Renal cortical epithelial cell (primary cell): Measurements from ENCODE around the gene SLC25A27. TPM values are rescaled to one million over a fixed set of nuclear protein-coding genes. Genes with fewer than 3 reads are reported as not detected.

Experiments used
- DNase-seq: peaks from one replicate; pipeline ENCODE4 v3.0.0-alpha.2; 2011; ENCODE audit warnings: low read depth
- total RNA-seq: library from RNA; depleted of rRNA; stranded (reverse); fragments of >200 nt; gene quantifications from 2 replicates; pipeline ENCODE4 v1.2.3, GENCODE V29; 2014

SLC25A27 gene
- total RNA-seq, 1 donor from 2014 or later: 15.3 TPM

DNA sequence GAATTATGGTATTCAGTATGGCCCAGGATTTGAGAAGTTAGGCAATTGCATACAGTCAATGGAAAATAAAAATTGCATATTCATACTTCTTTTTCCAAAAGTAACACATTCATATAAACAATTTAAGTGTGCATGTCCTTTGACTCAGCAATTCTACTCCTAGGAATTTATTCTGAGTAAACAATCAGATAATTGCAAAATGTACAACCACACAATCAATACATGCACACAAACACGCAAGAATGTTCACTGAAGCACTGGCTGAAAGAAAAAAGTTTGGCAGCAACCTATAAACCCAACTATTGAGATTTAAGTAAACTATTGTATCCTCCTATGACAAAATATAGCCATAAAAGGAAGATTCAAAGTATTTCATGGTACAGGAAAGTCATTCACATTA is 1.8 kb upstream of the SLC25A27 start:
- DNase-seq: peak; percentile 23

DNA sequence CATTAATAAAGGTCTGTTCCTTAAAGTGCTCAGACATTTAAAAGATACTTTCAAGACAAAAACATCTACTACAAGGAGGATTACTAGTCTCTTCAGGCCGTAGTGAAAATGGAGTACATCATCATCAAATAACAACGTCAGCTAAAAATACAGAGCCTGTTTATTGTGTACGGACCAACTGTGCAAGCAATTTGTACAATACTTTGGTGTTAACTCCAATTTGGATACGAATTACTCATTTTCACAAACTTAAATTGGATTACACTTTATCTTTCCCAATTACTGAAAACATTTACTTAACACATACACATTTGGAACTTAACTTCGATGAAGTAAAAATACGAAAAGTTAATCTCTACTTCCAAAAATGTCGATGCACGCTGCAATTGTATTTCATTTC is 959 bp upstream of the SLC25A27 start:
- DNase-seq: peak; percentile 8

DNA sequence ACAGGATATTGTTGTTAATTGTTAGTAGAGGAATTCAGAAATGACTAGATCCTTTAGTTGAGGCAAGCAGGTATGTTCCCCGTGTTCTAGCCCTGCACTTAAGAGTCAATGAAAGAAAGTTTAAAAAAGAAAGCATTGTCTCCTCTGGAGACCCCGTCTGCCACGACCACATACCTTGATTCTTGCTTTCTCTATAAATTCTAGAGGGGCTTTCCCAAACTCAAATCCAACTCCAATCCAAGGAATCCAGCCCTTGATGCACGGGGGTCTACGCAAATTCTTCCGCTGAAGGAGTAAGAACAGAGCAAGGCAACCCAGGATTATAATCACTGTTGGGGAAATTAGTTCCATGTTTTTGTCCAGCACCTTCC is 558 bp upstream of the SLC25A27 start:
- DNase-seq: no peak

DNA sequence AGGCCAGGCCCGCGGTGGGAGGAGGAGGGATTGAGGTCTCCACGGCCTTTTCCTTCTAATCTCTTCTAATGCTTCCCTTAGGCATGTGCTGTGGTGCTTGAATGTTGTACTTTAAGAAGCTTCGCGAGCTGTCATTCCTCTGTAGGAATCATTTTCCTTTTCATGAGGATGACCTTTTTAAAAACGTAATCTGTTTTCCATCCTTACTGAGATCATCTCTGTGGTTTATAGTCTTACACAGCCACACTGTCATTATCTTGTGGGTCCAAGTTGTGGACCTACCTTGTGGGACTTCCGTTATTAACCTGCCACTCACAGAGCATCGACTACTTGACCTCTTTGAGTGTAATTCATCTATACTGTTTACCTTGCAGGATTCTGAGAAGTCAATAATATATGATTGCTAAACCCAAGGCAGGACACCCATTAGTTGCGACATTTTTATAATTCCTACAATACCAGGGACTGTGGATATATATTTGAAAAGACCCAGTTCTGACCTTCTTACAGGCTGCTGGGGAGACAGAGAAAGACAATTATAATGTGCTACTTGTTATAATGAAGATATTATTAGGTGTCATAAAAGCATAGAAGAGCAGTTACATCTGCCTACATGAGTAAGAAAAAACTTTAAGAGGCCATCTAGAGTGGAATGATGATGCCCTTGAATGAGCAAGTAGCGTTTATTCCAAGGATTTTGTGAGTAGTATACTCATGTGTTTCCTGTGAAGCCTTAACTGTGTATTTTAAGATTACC is 842 bp downstream of the SLC25A27 start:
- DNase-seq: no peak

DNA sequence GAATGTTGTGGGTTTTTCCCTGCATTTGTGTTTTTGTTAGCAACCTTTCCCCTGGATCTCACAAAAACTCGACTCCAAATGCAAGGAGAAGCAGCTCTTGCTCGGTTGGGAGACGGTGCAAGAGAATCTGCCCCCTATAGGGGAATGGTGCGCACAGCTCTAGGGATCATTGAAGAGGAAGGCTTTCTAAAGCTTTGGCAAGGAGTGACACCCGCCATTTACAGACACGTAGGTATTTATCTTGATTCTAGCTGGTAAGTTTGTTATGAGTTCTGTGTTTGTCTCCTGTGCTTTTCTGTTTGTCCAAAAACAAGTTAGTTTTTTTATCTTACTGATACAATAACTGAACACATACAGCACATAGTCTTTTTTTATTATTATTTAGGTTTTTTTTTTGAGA is 3.0 kb downstream of the SLC25A27 start:
- DNase-seq: no peak

DNA sequence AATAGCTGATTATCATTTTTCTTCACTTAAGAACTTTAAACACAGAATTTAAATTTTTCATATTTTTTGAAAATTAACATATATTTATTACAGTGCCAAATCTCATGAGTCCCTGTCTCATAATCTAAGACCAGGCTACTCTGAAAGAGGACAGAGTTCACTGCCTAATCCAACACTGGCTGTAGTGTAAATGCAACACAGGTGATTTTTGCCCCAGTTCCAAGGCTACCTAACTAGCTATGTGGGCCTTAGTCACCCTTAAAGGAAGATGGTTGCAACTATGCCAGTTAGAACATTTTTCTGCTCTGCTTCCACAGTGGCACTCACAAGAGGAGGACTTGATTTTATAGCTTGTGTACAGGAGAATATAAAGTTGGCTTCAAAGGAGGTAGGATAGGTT is 4.9 kb downstream of the SLC25A27 start:
- no peak for DNase-seq

DNA sequence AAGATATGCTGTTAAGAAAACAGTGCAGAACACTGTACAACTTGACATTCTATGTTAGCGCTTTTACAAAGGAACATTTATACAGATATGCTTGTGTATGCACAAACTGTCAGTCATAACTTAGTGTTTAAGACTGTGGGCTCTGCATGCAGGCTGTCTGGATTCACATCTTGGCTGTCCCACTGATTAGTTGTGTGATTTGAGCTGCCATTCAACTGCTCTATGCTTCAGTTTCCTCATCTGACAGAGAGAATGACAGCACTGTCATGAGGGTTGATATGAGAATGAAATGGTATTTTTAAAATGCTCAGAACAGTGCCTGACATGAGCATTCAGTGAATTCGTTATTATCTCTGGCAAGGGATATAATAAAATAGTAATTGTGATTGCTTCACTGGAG is 8.7 kb downstream of the SLC25A27 start:
- no peak for DNase-seq

DNA sequence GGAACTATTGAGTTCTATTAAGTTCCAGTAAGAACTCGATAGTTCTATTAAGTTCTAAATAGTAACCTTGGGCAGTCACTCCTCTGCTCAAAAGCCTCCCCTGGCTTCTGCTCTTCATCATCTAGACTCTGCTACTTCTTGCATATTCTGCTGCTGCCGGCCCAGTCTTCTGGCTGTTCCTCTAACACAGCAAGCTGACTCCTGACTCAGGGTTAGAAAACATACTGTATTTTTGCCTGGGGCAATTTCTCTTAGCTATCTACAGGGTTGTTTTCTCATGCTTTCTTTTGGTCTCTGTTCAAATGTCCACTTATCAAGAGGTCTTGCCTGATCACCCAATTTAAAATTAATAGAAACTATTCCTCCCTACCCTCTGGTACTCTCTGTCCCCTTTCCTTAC is 14.6 kb downstream of the SLC25A27 start:
- DNase-seq: no peak

DNA sequence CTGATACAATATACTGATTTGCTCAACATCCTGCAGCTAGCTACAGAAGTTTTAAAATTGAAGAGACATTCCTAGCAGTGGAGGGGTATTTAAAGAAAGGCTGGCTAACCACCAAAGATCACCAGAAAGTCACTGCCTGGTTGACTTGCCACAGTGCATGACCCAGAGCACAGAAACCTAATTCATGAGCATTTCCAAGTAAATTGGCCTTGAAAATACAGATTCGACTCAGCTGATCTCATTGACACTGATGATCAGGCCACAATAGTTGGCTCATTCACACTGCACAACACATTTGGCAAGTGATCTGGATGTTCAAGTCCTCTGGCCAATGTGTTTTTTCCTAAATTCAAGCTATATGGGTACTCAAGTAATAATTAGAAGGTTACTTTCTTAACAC is 21.6 kb downstream of the SLC25A27 start:
- no peak for DNase-seq

DNA sequence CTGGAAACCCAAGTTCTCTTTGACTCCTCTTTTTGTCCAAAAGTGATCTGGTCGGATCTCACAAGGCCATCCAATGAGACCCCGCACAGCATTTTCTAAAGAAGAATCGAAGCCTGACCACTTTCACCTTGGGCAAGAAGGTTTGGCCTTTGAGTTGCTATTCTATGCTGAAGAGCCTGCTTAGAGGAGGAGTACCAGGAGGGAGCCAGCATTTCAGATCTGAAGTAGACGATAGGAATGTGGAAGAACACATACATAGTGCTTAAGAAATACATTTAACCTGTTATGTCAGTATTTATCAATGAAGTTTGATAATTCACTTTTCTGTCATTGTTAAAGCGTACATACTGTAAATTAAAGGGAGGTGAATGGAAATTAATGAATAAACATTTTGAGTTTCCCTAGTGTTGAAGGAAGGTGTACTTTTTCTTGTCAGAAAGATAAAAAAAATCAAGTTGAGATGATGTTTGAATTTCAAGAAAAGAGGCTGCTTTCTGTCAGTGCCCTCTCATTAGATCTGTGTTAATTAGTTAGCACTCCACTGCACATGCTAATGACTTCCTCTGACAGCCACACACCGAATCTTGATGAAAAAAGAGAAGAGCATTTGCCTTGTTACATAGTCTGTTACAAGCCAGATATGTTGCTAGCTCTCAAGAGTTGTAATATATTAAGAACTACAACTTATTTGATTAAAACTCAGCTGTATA is 24.0 kb downstream of the SLC25A27 start:
- no peak for DNase-seq

DNA sequence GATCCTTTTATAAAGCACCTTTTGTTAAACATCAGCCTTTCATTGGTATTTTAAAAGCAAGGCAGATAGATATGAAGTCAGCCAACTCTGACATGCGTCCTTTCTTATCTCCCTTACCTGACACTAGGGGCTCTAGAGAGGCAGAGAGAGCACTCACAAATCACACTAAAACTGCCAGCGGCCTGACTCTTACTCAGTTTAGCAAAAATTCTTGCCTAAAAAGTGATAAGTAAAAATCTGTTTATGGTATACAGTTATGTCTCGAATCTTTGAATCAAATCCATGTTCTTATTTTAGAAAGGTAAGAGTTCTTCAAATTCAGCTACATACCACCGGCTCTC is 24.5 kb downstream of the SLC25A27 start:
- no peak for DNase-seq

DNA sequence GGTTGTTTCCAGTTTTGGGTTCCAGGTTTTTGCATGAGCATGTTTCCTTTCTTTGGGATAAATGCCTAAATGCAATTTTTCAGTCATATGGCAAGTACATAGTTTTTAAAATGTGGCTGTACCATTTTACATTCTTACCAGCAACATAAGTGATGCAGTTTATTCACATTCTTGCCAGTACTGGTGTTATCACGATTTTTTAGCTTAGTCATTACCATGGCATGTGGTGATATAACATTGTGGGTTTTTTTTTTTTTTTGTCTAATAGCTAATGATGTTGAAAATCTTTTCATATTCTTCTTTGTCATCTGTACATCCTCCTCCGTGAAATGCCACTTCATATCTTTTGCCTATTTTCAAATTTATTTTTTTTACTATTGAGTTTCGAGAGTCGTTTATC is 32.0 kb downstream of the SLC25A27 start:
- peak; percentile 18 for DNase-seq

DNA sequence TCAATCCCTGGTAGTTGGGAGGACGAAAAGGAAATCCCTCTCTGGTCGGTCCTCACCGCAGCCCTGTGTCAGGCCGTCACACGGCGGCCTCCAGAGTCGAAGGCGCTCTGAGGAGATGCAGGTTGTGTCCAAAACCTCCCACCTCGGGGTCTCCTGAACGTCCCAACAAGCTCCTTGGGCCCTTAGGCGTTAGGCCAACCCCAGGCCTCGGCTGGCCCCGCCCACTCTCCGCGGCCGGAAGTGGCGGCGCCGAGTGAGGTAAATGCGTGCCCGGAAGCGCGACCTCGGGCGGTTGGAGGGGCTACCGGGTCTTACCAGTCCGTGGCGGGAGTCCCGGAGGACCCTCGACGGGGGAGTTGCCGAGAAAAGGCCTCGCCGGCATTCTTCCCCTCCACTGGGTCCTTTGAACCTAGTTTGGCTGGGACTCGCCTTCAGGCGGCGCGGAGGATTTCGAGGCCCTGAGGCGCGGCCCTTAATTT is 34.9 kb downstream of the SLC25A27 start, which contains the start of gene TDRD6:
Gene TDRD6 (plus strand): TSS at position 267 of the 479 bp plus-strand sequence. CDS start 244 bp downstream, outside the sequence.
- no peak for DNase-seq

DNA sequence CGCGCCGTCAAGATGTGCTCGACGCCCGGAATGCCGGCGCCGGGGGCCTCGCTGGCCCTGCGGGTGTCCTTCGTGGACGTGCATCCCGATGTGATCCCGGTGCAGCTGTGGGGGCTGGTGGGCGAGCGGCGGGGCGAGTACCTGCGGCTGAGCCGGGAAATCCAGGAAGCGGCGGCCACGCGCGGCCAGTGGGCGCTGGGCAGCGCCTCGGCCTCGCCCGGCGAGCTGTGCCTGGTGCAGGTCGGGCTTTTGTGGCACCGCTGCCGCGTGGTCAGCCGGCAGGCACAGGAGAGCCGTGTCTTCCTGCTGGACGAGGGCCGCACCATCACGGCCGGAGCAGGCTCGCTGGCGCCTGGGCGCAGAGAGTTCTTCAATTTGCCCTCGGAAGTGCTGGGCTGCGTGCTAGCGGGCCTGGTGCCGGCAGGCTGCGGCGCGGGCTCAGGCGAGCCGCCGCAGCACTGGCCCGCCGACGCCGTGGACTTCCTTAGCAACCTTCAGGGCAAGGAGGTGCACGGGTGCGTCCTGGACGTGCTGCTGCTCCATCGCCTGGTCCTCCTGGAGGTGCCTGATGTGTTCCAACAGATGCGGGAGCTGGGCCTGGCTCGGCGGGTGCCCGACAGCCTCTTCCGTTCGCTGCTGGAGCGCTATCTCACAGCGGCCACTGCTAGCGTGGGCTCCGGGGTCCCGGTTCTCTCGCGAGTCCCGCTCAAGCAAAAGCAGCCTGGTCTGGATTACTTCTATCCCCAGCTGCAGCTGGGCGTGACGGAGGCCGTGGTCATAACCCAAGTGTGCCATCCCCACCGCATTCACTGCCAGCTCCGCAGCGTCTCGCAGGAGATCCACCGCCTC is 35.6 kb downstream of the SLC25A27 start:
- no peak for DNase-seq

DNA sequence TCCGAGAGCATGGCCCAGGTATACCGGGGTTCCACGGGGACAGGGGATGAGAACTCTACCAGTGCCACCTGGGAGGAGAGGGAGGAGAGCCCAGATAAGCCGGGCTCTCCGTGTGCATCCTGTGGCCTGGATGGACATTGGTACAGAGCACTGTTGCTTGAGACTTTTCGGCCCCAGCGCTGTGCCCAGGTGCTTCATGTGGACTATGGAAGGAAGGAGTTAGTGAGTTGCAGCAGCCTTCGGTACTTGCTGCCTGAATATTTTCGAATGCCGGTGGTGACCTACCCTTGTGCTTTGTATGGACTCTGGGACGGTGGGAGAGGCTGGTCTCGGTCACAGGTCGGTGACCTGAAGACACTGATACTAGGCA is 36.2 kb downstream of the SLC25A27 start:
- DNase-seq: no peak

DNA sequence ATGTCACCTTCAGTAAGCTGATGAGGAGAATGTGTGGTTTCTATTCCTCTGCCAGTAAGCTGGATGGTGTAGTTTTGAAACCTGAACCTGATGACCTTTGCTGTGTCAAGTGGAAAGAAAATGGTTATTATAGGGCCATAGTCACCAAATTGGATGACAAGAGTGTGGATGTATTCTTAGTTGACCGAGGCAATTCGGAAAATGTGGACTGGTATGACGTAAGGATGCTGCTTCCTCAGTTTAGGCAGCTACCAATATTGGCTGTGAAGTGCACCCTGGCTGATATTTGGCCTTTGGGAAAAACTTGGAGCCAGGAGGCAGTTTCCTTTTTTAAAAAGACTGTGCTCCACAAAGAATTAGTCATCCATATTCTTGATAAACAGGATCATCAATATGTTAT is 36.9 kb downstream of the SLC25A27 start:
- DNase-seq: no peak

DNA sequence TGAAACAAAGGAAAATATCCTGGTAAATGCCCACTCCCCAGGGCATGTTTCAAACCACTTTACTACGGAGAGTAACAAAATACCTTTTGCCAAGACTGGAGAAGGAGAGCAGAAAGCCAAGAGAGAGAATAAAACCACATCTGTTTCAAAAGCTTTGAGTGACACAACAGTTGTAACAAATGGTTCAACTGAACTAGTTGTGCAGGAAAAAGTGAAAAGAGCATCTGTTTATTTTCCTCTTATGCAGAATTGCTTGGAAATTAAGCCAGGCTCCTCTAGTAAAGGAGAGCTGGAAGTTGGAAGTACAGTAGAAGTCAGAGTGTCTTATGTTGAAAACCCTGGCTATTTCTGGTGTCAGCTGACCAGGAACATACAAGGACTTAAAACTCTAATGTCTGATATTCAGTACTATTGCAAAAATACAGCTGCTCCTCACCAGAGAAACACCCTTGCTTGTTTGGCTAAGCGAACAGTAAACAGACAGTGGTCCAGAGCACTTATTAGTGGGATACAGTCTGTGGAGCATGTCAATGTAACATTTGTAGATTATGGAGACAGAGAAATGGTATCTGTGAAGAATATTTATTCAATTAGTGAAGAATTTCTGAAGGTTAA is 37.5 kb downstream of the SLC25A27 start:
- no peak for DNase-seq

DNA sequence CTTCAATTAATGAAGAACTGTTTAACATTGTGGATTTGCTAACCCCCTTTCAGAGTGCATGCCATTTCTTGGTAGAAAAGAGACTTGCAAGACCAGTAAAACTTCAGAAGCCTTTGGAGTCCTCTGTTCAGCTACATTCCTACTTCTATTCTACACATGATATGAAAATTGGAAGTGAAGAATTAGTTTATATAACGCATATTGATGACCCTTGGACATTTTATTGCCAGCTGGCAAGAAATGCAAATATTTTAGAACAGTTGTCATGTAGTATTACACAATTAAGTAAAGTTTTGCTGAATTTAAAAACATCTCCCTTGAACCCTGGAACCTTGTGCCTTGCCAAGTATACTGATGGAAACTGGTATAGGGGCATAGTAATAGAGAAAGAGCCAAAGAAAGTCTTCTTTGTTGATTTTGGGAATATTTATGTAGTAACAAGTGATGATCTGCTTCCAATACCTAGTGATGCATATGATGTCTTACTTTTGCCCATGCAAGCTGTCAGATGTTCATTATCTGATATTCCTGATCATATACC is 38.2 kb downstream of the SLC25A27 start:
- no peak for DNase-seq

DNA sequence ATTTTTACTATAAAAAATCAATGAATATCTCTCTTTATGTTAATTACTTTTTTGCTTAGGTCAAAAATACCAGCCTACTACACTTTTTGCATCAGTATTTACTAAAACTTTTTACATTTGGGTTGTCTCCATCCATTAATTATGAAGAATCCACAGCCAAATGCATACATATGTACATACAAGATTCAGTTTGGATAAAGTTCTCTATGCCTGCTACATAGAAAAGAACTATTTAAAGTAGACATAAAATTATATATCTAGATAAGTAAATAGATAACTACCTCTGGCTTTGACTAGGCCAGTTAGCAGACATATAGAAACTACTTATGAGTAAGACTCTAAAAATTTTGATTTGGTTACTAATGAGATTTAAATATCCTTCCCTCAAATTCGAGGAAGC is 47.2 kb downstream of the SLC25A27 start:
- DNase-seq: no peak

DNA sequence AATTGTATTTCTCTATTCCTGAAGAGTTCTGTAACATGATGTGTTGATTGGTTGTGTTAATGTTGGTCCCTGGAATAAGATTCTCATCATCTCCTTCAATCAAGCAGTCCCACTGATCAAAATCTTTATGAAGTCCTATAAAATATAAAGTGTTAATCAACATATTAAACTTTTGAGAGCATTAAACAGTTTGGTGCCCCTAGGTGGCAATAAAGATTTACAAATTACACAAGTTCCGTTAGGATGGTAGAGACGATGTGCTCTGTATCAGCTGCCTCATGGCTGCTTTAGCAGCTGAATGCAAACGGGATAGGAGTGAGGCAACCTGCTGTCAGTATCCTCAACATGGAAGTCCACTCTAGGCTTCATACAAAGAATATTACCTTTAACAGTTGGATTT is 51.8 kb downstream of the SLC25A27 start:
- peak; percentile 58 for DNase-seq

DNA sequence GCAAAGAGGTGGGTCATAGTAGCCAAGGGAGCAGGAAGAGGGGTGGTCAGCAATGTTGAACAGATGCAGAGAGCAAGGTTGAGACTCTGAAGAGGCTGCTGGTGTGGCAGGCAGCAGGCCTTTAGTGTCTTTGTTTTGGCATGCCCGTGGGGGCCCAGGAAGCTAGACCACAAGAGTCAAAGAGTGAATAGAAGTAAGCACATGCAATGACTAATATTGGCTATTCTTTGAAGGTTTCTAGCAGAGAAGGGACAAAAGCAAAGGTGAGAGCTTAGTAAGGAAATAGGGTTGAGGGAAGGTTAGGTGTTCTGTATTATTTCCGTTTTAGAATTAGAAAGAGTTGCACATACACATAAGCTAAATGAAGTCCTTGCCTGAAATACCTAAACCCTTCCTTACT is 53.7 kb downstream of the SLC25A27 start:
- no peak for DNase-seq

DNA sequence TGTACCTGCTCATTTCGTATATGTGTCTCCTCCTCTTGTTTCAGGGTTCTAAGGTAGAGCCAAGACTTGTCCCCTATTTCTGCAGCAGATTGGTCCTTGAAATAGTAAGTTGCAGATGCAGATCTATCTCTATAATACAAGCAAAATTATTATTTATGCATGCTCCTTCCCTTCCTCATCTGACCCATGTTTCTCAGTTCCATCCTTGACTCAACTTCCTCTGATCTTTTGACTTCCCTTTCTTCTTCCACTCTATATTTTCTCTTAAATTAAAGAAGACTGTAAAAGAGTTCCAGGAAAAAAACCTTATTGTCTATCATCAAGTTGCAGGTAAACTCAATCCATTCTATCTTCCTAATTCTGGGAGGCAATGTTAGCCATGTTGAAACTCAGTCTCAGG is 58.7 kb downstream of the SLC25A27 start:
- no peak for DNase-seq
